IMR-90 (cell line): ENCODE data around the gene NR1D1. TPM values are rescaled to one million over a fixed set of nuclear protein-coding genes. Genes with fewer than 3 reads are reported as not detected.

ENCODE experiments used
- ATAC-seq: fragments of 200-7000 bp; cut with Tn5 transposase; 2 replicates; pipeline ENCODE4 v1.9.1; 2020; ENCODE audit warnings: low read depth, mild to moderate bottlenecking, moderate library complexity
- BruUV-seq: library from RNA; stranded (reverse); fragments of 400-500 nt; replicated peaks from 2 replicates; lab custom pipeline; 2021; lab: Mats Ljungman, UMichigan
- CTCF ChIA-PET: fragments of 300-600 bp; formaldehyde crosslinking; extraction: SDS; loops from one replicate; lab custom pipeline; 2021; ENCODE audit warnings: antibody characterized with exemption; lab: Yijun Ruan, JAX
- POLR2A ChIA-PET: fragments of 300-600 bp; sonication (Branson Sonifier 250); formaldehyde crosslinking; loops from one replicate; lab custom pipeline; 2022; ENCODE audit warnings: antibody characterized with exemption; ENCODE audit not compliant: unreplicated experiment; lab: Charles Lee
- DNase-seq: peaks from one replicate; pipeline ENCODE4 v3.0.0; 2013
- H2AFZ ChIP-seq: replicated peaks from 2 replicates; pipeline ENCODE3; 2013; ENCODE audit warnings: low read length, mild to moderate bottlenecking; ENCODE audit not compliant: poor library complexity
- H2AK5ac ChIP-seq: 2 replicates; pipeline ENCODE4 v1.6.1; 2013; ENCODE audit warnings: low read depth, low read length, inconsistent platforms
- H2AK9ac ChIP-seq: replicated peaks from 2 replicates; pipeline ENCODE3; 2013; ENCODE audit warnings: mild to moderate bottlenecking, low read depth, low read length, moderate library complexity; ENCODE audit not compliant: poor library complexity
- H2BK120ac ChIP-seq: 2 replicates; pipeline ENCODE4 v1.6.1; 2013; ENCODE audit warnings: low read depth, low read length, inconsistent platforms
- H2BK15ac ChIP-seq: 3 replicates; pipeline ENCODE4 v1.6.1; 2013; ENCODE audit warnings: low read depth, low read length, inconsistent platforms
- H2BK20ac ChIP-seq: 2 replicates; pipeline ENCODE4 v1.6.1; 2013; ENCODE audit warnings: low read depth, mild to moderate bottlenecking, inconsistent platforms, low read length, moderate library complexity
- H2BK5ac ChIP-seq: 2 replicates; pipeline ENCODE4 v1.6.1; 2013; ENCODE audit warnings: mild to moderate bottlenecking, low read depth, low read length, inconsistent platforms; ENCODE audit not compliant: poor library complexity, severe bottlenecking
- H3K14ac ChIP-seq: replicated peaks from 2 replicates; pipeline ENCODE4 v1.6.1; 2013; ENCODE audit warnings: low read depth, low read length, inconsistent platforms
- H3K18ac ChIP-seq: 2 replicates; pipeline ENCODE4 v1.6.1; 2013; ENCODE audit warnings: low read depth, low read length, control low read depth
- H3K23ac ChIP-seq: 2 replicates; pipeline ENCODE4 v1.6.1; 2013; ENCODE audit warnings: low read depth, low read length, inconsistent platforms
- H3K27ac ChIP-seq: 2 replicates; pipeline ENCODE4 v1.5.1; 2013; ENCODE audit warnings: mild to moderate bottlenecking, control low read depth, low read length; ENCODE audit not compliant: insufficient read depth
- H3K27me3 ChIP-seq: 2 replicates; pipeline ENCODE4 v1.6.1; 2013; ENCODE audit warnings: low read length; ENCODE audit not compliant: control insufficient read depth, insufficient read depth
- H3K36me3 ChIP-seq: 2 replicates; pipeline ENCODE4 v1.6.1; 2013; ENCODE audit warnings: low read length, mixed read lengths; ENCODE audit not compliant: control insufficient read depth, insufficient read depth
- H3K4ac ChIP-seq: 2 replicates; pipeline ENCODE4 v1.6.1; 2013; ENCODE audit warnings: low read depth, low read length, inconsistent platforms
- H3K4me1 ChIP-seq: 2 replicates; pipeline ENCODE4 v1.6.1; 2013; ENCODE audit warnings: low read length, mixed read lengths; ENCODE audit not compliant: control insufficient read depth, insufficient read depth
- H3K4me2 ChIP-seq: 2 replicates; pipeline ENCODE4 v1.6.1; 2013; ENCODE audit warnings: low read depth, mild to moderate bottlenecking, control low read depth, low read length, moderate library complexity
- H3K4me3 ChIP-seq: 2 replicates; pipeline ENCODE4 v1.5.1; 2013; ENCODE audit warnings: low read depth, mild to moderate bottlenecking, control low read depth, low read length, moderate library complexity; ENCODE audit not compliant: insufficient read depth
- H3K56ac ChIP-seq: 2 replicates; pipeline ENCODE4 v1.6.1; 2013; ENCODE audit warnings: low read length, inconsistent platforms; ENCODE audit not compliant: insufficient read depth; ENCODE audit errors: extremely low read depth
- H3K79me1 ChIP-seq, 2 experiments: 2 replicates each; pipeline ENCODE4 v1.6.1; 2013; ENCODE audit warnings: low read length in 2 of 2, inconsistent platforms in 1 of 2, low read depth in 1 of 2
- H3K9ac ChIP-seq: 2 replicates; pipeline ENCODE4 v1.6.1; 2013; ENCODE audit warnings: low read depth, low read length, control low read depth
- H3K9me1 ChIP-seq: 2 replicates; pipeline ENCODE4 v1.6.1; 2013; ENCODE audit warnings: low read length, inconsistent platforms; ENCODE audit not compliant: insufficient read depth
- H3K9me3 ChIP-seq: 2 replicates; pipeline ENCODE4 v1.6.1; 2013; ENCODE audit warnings: low read length; ENCODE audit not compliant: control insufficient read depth, insufficient read depth
- H4K20me1 ChIP-seq: 2 replicates; pipeline ENCODE4 v1.6.1; 2013; ENCODE audit warnings: low read length, inconsistent platforms; ENCODE audit not compliant: insufficient read depth
- H4K5ac ChIP-seq: 2 replicates; pipeline ENCODE4 v1.6.1; 2013; ENCODE audit warnings: mild to moderate bottlenecking, low read depth, low read length, control low read depth
- H4K8ac ChIP-seq, 2 experiments: 2 replicates each; pipeline ENCODE4 v1.6.1; 2013; ENCODE audit warnings: low read depth in 2 of 2, low read length in 2 of 2, control low read depth in 1 of 2, inconsistent platforms in 1 of 2
- H4K91ac ChIP-seq: 2 replicates; pipeline ENCODE4 v1.6.1; 2013; ENCODE audit warnings: low read depth, low read length, inconsistent platforms; ENCODE audit not compliant: insufficient read depth
- CEBPB ChIP-seq: IDR thresholded peaks from 2 replicates; pipeline ENCODE4 v1.6.1; 2012; ENCODE audit warnings: low read depth, low read length, improper control_type of control experiment
- MAZ ChIP-seq: IDR thresholded peaks from 2 replicates; pipeline ENCODE4 v1.6.1; 2012; ENCODE audit warnings: low read depth, mild to moderate bottlenecking, low read length, improper control_type of control experiment, moderate library complexity, borderline replicate concordance
- POLR2A ChIP-seq: IDR thresholded peaks from 2 replicates; pipeline ENCODE4 v1.6.1; 2012; ENCODE audit warnings: mild to moderate bottlenecking, low read depth, low read length
- WGBS, 2 experiments: methylation state at CpG; one replicate each; pipeline versions ENCODE4 v1.1.5 to v1.1.7; 2013; ENCODE audit warnings: missing lambda C conversion rate in 2 of 2; ENCODE audit not compliant: insufficient read length in 1 of 2; ENCODE audit errors: extremely low coverage in 2 of 2; 5-methylcytosine and 5-hydroxymethylcytosine counted together
- dilution Hi-C: fragments of 300-500 bp; cut with HindIII; formaldehyde crosslinking; loops from one replicate; pipeline ENCODE4 v1.14.3; 2018; ENCODE audit warnings: low sequenced_read_pairs; ENCODE audit not compliant: unreplicated experiment
- in situ Hi-C: fragments of 300-500 bp; cut with MboI; formaldehyde crosslinking; loops from 3 replicates; pipeline ENCODE4 v1.14.3; 2019; ENCODE audit warnings: low sequenced_read_pairs, inconsistent platforms, mixed read lengths
- intact Hi-C: fragments of 100-400 bp; cut with micrococcal nuclease; formaldehyde crosslinking; loops from 2 replicates; pipeline ENCODE4 v1.10.0; 2022
- polyA plus RNA-seq, 3 experiments: library from polyadenylated mRNA; depleted of rRNA; stranded (reverse); fragments of >200 nt; gene quantifications; 2 replicates each; pipeline ENCODE4 v1.2.3, GENCODE V29; 2012; ENCODE audit warnings: low replicate concordance in 1 of 3
- total RNA-seq: library from RNA; depleted of rRNA; stranded (reverse); fragments of >200 nt; gene quantifications from 2 replicates; pipeline ENCODE4 v1.2.3, GENCODE V29; 2012
- TF ChIP-seq, protein P1 (sequence below): fragments of 150-350 bp; IDR thresholded peaks from 2 replicates; pipeline ENCODE4 v1.6.1; 2017; ENCODE audit warnings: mild to moderate bottlenecking, antibody characterized with exemption, low read length, low read depth

Gene NR1D1
- total and polyA plus RNA-seq, 2 of the 4 experiments (the other 2 are of a cell fraction) = 0.36 to 7.2 TPM

DNA sequence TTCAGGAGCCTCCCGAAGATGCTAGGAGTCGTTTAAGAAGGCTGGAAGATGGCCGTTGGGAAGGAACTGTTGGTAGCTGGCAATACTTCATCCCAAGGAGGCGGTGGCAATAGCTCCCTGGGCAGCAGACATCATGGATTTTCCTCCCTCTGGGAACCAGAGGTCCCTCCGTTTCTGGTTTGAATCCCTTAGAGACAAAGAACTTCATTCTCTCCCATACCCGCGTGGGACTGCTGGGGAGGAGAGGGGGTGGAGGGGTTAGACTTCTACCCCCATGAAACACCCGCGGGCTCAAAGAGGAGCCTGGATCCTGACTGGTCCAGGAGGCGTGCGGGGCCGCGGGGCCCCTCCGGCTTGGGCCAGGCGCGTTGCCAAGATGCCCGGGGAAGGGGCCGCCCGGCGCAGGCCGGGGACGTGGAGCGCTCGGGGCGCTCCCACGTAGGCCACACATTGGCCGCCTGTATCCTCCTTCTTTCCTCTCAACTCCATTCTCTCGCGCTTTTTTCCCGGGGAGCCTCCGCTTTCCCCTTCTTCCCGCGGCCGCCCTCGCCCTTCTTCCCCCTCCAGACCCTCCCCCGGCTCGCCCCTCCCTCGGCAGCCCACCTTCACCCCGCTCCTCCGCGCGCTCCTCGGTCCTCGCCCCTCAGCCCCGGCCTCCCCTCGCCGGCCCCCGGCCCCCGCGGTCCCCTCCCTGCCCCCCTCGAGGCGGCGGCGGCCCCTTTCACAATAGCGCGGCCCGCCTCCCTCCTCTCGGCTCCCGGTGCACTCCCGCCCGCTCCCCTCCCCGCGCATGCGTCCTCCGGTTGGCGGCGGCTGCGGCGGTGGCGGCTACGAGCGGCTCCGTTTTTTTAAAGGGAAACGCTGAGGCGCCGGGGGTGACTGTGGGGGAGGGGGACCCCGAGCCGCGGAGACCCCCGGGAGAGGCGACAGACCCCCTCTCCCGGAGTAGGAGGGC lies 21.1 kb upstream of the NR1D1 start, which contains the start of gene MSL1:
Gene MSL1 (plus strand): TSS at position 791 of the 955 bp plus-strand sequence. CDS start 642 bp downstream, outside the sequence.
- H2AK9ac ChIP-seq = peak within 1 kb of the TSS; percentile 100
- peak within 1 kb of the TSS; percentile 91 for H3K4me2 ChIP-seq
- H2AFZ ChIP-seq = peak within 1 kb of the TSS; percentile 91
- H3K4ac ChIP-seq = peak within 1 kb of the TSS; percentile 100
- 1% methylated on average over 18 of the region's 82 CpGs; no CpG with 5 or more reads in 1 of the 2 experiments for WGBS, 2 experiments
- H3K79me1 ChIP-seq = peaks cover 10 to 41% of the 10 kb centered on the region in 2 experiments
- intact Hi-C loops (loop anchor here (1.0 kb wide), 1 partner anchor 8 kb away; no protein-coding TSS in a partner anchor), in situ Hi-C loops (no loop called here), dilution Hi-C loops (no loop called here)
- peaks cover 32% of the 10 kb centered on the region for H4K20me1 ChIP-seq
- H2BK120ac ChIP-seq = peak within 1 kb of the TSS; percentile 83
- H4K8ac ChIP-seq = peak within 1 kb of the TSS; percentile 88 to 99
- CTCF ChIA-PET = interaction anchor here (0.6 to 1.0 kb wide), 2 partner anchors 10 to 60 kb away, joined by 4 to 7 read pairs; no protein-coding TSS in a partner anchor
- H3K56ac ChIP-seq = peak within 1 kb of the TSS; percentile 98
- H3K27me3 ChIP-seq = no peaks in the 10 kb centered on the region
- DNase-seq (peak; percentile 68), ATAC-seq (peak; percentile 73)
- BruUV-seq = no TSS peak
- TF ChIP-seq CEBPB (peak; percentile 83), POLR2A (peak; percentile 64), MAZ (peak; percentile 52)
- TF ChIP-seq, protein P1, sequence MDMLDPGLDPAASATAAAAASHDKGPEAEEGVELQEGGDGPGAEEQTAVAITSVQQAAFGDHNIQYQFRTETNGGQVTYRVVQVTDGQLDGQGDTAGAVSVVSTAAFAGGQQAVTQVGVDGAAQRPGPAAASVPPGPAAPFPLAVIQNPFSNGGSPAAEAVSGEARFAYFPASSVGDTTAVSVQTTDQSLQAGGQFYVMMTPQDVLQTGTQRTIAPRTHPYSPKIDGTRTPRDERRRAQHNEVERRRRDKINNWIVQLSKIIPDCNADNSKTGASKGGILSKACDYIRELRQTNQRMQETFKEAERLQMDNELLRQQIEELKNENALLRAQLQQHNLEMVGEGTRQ = no peak
- H2BK15ac ChIP-seq = peak within 1 kb of the TSS; percentile 69; the same call in 2 of the 3 replicates
- H2BK5ac ChIP-seq = peak within 1 kb of the TSS; percentile 97
- H3K23ac ChIP-seq = peak within 1 kb of the TSS; percentile 100
- POLR2A ChIA-PET = interaction anchor here (1.6 kb wide), 1 partner anchor 18 kb away, joined by 5 read pairs; no protein-coding TSS in a partner anchor
- peak within 1 kb of the TSS; percentile 87 for H2AK5ac ChIP-seq
- peak within 1 kb of the TSS; percentile 90 for H3K18ac ChIP-seq
- peak within 1 kb of the TSS; percentile 93 for H3K9ac ChIP-seq
- H3K14ac ChIP-seq = peak within 1 kb of the TSS; percentile 100
- peak within 1 kb of the TSS; percentile 80 for H2BK20ac ChIP-seq
- H3K4me1 ChIP-seq = peaks cover 4% of the 10 kb centered on the region
- peak within 1 kb of the TSS; percentile 74 for H3K27ac ChIP-seq
- peak within 1 kb of the TSS; percentile 97 for H4K91ac ChIP-seq
- peaks cover 3% of the 10 kb centered on the region for H3K9me1 ChIP-seq
- H4K5ac ChIP-seq = peak within 1 kb of the TSS; percentile 81
- H3K36me3 ChIP-seq = peaks cover 9% of the 10 kb centered on the region
- H3K9me3 ChIP-seq = no peaks in the 10 kb centered on the region
- peak within 1 kb of the TSS; percentile 93 for H3K4me3 ChIP-seq
